ENCODE data around the gene SPACA4. TPM values are rescaled to one million over a fixed set of nuclear protein-coding genes. Genes with fewer than 3 reads are reported as not detected.

Gene SPACA4
- total and polyA plus RNA-seq, 2 of the 4 experiments (the other 2 are of a cell fraction), result not detected

DNA sequence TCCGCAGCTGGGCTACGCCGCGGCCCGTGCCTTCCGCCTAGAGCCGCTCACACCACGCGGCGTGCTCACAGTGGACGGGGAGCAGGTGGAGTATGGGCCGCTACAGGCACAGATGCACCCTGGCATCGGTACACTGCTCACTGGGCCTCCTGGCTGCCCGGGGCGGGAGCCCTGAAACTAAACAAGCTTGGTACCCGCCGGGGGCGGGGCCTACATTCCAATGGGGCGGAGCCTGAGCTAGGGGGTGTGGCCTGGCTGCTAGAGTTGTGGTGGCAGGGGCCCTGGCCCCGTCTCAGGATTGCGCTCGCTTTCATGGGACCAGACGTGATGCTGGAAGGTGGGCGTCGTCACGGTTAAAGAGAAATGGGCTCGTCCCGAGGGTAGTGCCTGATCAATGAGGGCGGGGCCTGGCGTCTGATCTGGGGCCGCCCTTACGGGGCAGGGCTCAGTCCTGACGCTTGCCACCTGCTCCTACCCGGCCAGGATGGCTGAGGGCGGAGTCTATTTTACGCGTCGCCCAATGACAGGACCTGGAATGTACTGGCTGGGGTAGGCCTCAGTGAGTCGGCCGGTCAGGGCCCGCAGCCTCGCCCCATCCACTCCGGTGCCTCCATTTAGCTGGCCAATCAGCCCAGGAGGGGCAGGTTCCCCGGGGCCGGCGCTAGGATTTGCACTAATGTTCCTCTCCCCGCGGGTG is 23.2 kb downstream of the SPACA4 start:
- Histone ChIP-seq H2BK5ac (ENCODE audit: low read depth, low read length, poor library complexity, severe bottlenecking) (no peak overlapping the region), H3K18ac (ENCODE audit: low read depth, low read length) (no peak overlapping the region), H3K9me1 (ENCODE audit: insufficient read depth, low read length) (peaks cover 18% of the 10 kb centered on the region), H3K79me1 (ENCODE audit: low read depth in 1 of 2, low read length in 2 of 2) (peaks cover 4 to 17% of the 10 kb centered on the region in 2 experiments), H4K91ac (ENCODE audit: insufficient read depth, low read depth, low read length) (no peak overlapping the region), H3K23ac (ENCODE audit: low read depth, low read length) (no peak overlapping the region), H3K27me3 (ENCODE audit: control insufficient read depth, insufficient read depth, low read length) (no peaks in the 10 kb centered on the region), H2BK20ac (ENCODE audit: low read depth, low read length) (no peak overlapping the region), H4K8ac (ENCODE audit: low read depth in 2 of 2, low read length in 2 of 2) (peak overlapping the region in 1 of 2 experiments; percentile 59; a peak in 1 of 4 replicates), H3K9me3 (ENCODE audit: control insufficient read depth, insufficient read depth, low read length) (no peaks in the 10 kb centered on the region), H2AK5ac (ENCODE audit: low read depth, low read length) (peak overlapping the region; percentile 64; the same call in 1 of the 2 replicates), H3K9ac (ENCODE audit: low read depth, low read length) (no peak overlapping the region), H3K56ac (ENCODE audit: extremely low read depth, insufficient read depth, low read length) (no peak overlapping the region), H3K4me1 (ENCODE audit: control insufficient read depth, insufficient read depth, low read length) (peaks cover 37% of the 10 kb centered on the region), H3K4me3 (ENCODE audit: insufficient read depth, low read depth, low read length) (no peak overlapping the region), H3K27ac (ENCODE audit: insufficient read depth, low read length) (no peak overlapping the region), H4K20me1 (ENCODE audit: insufficient read depth, low read length) (no peaks in the 10 kb centered on the region), H4K5ac (ENCODE audit: low read depth, low read length) (no peak overlapping the region), H2BK120ac (ENCODE audit: low read depth, low read length) (no peak overlapping the region), H3K4ac (ENCODE audit: low read depth, low read length) (no peak overlapping the region), H2BK15ac (ENCODE audit: low read depth, low read length) (no peak overlapping the region), H2AFZ (replicated peaks; ENCODE audit: low read length, poor library complexity) (peak overlapping the region; percentile 46), H2AK9ac (replicated peaks; ENCODE audit: low read depth, low read length, poor library complexity) (no peak overlapping the region), H3K36me3 (ENCODE audit: control insufficient read depth, insufficient read depth, low read length) (peaks cover 6% of the 10 kb centered on the region; the same call in 1 of the 2 replicates), H3K14ac (replicated peaks; ENCODE audit: low read depth, low read length) (no peak overlapping the region), H3K4me2 (ENCODE audit: low read depth, low read length) (no peak overlapping the region)
- ChIA-PET POLR2A (ENCODE audit: unreplicated experiment) (interaction anchor here (0.5 kb wide), 1 partner anchor 906 kb away, joined by 5 read pairs; no protein-coding TSS in a partner anchor), CTCF (no interaction called here)
- DNase-seq (no peak), ATAC-seq (ENCODE audit: low read depth) (peak; percentile 10)
- dilution Hi-C loops (cut with HindIII; ENCODE audit: low sequenced_read_pairs, unreplicated experiment) (no loop called here), intact Hi-C loops (cut with micrococcal nuclease) (no loop called here), in situ Hi-C loops (cut with MboI; ENCODE audit: low sequenced_read_pairs) (no loop called here)
- TF ChIP-seq CTCF (conservative IDR thresholded peaks at IDR 0.05; ENCODE audit: low read depth, low read length) (no peak), RFX5 (IDR thresholded peaks at IDR 0.05; ENCODE audit: low read depth, low read length) (no peak), MXI1 (IDR thresholded peaks at IDR 0.05; ENCODE audit: borderline replicate concordance, low read depth, low read length) (no peak), USF2 (IDR thresholded peaks at IDR 0.05; ENCODE audit: low read depth, low read length) (no peak), BHLHE40 (IDR thresholded peaks at IDR 0.05; ENCODE audit: low read depth, low read length) (no peak), RAD21 (IDR thresholded peaks at IDR 0.05; ENCODE audit: low read length) (no peak), MAZ (IDR thresholded peaks at IDR 0.05; ENCODE audit: borderline replicate concordance, low read depth, low read length) (no peak), CHD1 (IDR thresholded peaks at IDR 0.05; ENCODE audit: low read depth, low read length) (no peak)
- TF ChIP-seq, protein P1, sequence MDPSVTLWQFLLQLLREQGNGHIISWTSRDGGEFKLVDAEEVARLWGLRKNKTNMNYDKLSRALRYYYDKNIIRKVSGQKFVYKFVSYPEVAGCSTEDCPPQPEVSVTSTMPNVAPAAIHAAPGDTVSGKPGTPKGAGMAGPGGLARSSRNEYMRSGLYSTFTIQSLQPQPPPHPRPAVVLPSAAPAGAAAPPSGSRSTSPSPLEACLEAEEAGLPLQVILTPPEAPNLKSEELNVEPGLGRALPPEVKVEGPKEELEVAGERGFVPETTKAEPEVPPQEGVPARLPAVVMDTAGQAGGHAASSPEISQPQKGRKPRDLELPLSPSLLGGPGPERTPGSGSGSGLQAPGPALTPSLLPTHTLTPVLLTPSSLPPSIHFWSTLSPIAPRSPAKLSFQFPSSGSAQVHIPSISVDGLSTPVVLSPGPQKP (IDR thresholded peaks at IDR 0.05; ENCODE audit: borderline replicate concordance, low read depth, low read length), result no peak
- 49% methylated on average over 27 of the region's 48 CpGs; no CpG with 5 or more reads in 1 of the 2 experiments for WGBS, 2 experiments (ENCODE audit: extremely low coverage in 2 of 2, insufficient read length in 1 of 2)
- no TSS peak for BruUV-seq (replicated peaks)
